NOMO-1 (cell line): Measurements from ENCODE around the gene DNAJC8.

Experiments used
- DNase-seq, 2 experiments: peaks; one replicate each; lab custom pipeline; 2025; ENCODE audit not compliant: unreplicated experiment in 2 of 2; lab: John Stamatoyannopoulos, UW

Gene DNAJC8

DNA sequence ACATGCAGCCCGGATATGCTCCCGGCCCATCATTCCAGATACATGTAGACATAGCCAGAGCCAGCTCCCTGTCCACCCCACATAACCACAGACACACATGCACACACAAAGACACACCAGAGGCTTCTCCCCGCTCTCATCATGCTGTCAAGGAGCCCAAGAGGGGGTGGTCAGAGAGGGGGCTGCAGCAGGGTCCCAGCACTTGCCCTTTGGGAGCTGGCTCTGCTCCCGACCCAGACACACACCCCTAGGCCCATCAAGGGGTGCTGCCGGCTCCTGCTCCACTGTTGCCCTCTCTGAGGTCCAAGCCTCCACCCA is 58.9 kb downstream of the DNAJC8 start:
- no peak for DNase-seq

DNA sequence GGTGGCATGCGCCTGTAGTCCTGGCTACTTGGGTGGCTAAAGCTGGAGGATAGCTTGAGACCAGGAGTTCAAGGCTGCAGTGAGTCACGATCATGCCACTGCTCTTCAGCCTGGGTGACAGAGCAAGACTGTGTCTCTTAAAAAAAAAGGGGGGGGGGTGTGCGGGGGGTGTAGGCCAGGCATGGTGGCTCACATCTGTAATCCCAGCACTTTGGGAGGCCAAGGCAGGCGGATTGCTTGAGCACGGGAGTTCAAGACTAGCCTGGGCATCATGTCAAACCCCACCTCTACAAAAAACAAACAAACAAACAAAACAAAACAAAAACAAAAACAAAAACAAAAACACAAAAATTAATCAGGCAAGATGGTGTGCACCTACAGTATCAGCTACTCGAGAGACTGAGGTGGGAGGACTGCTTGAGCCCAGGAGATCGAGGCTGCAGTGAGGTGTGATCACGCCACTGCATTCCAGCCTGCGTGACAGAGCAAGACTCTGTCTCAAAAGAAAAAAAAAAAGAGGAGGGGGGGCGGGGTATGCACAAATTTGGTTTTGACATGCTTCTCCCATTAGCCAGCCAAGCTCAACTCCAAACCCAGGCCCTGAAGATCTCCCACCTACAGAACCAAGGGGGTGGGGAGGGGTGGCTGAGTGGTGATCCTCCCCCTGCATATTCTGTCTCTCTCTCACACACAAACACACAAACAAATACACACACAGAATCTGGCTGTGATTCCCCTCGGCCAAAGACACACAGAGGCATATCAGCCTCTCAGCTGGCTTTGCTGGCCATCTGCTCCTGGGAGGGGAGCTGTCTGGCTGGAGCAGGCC is 59.5 kb downstream of the DNAJC8 start:
- DNase-seq: peak in 1 of 2 experiments; percentile 47

GRCh38 chr1:28172713-28173150 is 60.1 kb downstream of the DNAJC8 start:
- peak; percentile 97 to 98 for DNase-seq

DNA sequence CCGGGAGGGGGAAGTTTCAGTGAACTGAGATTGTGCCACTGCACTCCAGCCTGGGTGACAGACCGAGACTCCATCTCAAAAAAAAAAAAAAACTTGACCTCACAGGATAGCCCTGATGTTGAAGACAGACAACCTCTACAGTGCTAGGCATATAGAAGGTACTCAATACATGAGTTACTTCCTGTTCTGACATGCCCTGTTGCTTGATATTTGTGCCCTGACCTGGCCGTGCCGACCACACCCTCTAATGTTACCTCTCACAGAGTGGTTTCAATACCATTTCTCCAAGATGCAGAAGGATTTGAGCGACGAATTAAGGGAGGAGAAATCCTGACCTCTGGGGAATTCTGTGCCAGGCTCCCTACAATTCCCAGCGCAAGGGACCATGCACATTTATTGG is 61.6 kb downstream of the DNAJC8 start:
- peak in 1 of 2 experiments; percentile 11 for DNase-seq

- no peak for DNase-seq
Observed at GRCh38 chr1:28170001-28170596, 62.7 kb downstream of the DNAJC8 start.

DNA sequence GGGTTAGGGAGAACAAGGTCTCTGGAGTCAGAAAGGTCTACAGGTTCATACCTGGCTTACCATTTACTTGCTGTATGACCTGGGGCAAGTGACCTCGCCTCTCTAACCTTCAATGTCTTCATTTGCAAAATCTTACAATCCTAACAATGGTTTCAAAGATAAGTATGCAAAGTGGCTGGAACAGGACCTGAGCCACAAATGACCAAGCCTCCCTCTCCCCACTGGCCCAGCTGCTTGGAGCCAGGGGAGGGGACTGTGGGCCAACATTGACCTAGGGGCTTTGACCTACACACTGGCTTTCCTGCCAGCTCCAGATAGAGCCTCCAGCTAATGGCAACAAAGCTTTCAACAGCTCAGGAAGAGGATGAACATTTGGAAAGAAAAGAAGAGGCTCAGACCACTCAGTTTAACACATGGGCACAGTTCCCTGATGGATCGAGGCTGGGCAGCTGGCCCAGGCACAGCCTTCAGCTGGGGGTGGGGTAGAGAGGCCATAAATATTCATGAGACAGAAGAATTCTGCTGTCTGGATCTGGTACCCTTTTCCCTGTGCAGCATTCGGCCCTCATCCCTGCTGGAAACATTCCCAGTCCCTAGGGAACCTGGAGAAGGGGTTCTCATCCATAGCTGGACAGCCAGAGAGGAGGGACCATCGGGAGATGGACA is 69.2 kb downstream of the DNAJC8 start:
- no peak for DNase-seq

- no peak for DNase-seq
Observed at GRCh38 chr1:28162151-28162550, 70.7 kb downstream of the DNAJC8 start.

- no peak for DNase-seq
Observed at GRCh38 chr1:28161751-28162150, 71.1 kb downstream of the DNAJC8 start.

DNA sequence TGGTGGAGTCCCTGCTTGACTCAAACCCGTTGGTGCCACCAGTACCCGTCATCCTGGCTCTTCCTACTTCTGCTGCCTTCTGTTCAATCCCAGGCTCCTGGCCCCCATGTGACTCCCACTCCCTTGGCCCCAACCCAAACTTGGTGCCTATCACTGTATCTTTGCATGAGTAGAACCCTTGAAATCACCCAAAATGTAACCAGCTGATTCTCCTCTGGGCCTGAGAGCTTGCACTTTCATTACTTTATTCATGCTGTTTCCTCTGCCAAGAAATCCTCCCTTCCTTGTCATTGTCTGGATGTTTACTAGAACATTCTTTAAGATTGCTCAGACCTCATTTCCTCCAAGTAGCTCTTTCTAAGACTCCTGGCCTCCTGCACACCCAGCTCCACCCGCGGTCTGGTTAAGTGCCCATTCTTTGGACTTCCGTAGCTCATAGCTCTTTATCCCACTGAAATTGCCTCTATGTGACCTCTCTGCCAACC is 72.0 kb downstream of the DNAJC8 start:
- no peak for DNase-seq

DNA sequence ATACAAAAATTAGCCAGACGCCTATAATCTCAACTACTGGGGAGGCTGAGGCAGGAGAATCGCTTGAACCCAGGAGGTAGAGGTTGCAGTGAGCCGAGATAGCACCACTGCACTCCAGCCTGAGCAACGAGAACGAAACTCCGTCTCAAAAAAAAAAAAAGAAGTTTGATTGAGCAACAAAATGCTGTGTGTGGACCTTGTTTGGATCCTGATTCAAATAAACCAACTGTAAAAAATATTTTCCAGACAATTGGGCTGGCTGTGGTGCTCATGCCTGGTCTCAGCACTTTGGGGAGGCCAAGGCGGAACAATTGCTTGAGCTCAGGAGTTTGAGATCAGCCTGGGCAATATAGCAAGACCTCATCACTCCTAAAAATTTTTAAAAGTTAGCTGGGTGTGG is 73.1 kb downstream of the DNAJC8 start:
- peak; percentile 17 to 30 for DNase-seq

DNA sequence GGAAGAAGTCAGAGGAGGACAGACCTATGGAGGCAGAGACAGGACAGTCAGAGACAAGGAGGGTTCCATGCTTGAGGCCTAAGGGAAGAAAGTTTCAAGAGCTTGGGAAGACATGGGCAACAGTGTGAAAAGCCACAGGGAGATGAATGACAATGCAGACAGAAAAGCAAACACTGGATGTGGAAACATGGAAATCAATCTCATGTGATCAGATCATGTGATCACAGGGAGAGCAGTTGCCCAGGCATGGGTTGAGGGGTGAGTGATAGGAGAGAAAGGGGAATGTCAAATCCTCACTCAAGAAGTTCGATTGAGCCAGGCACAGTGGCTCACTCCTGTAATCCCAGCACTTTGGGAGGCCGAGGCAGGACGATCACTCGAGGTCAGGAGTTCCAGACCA is 73.6 kb downstream of the DNAJC8 start:
- DNase-seq: no peak

GRCh38 chr1:28157894-28158293 is 74.9 kb downstream of the DNAJC8 start:
- DNase-seq: no peak

DNA sequence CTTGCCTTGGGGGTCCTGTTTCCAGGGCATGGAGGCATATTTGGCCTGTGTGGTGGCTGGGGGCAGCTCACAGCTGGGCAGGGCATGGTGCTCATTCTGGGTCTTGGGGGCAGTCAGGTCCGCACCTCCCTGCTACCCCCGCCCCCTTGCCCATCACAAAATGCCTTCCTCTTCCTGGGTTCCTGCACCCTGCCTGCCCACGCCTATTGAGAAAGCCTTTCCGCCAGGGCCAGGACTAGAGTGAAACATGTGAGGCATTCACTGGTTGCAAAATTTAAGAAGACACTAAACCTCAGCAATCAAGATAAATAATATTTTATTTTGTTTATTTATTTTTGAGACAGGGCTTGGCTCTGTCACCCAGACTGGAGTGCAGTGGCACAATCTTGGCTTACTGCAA is 76.0 kb downstream of the DNAJC8 start:
- no peak for DNase-seq

DNA sequence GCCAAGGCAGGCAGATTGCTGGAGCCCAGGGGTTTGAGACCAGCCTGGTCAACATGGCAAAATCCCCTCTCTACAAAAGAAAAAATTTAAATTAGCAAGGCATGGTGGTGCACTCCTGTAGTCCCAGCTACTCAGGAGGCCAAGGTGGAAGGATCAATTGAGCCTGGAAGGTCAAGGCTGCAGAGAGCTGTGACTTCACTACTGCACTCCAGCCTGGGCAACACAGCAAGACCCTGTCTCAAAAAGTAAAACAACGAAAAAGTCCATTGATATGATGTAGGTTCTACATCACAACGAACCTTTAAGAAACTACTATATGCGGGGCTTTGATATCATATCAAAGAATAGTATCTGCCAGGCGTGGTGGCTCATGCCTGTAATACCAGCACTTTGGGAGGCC is 77.2 kb downstream of the DNAJC8 start:
- DNase-seq: no peak

- DNase-seq: no peak
Observed at GRCh38 chr1:28154078-28154594, 78.7 kb downstream of the DNAJC8 start.
